ENCODE measurements around the gene ANXA1.

Gene ANXA1

GRCh38 chr9:73202980-73203379 is 51.3 kb downstream of the ANXA1 start (continued):
- TF ChIP-seq CSRNP3 (CRISPR knock-in tag; IDR thresholded peaks at IDR 0.05) = no peak
- TF ChIP-seq RARB (CRISPR knock-in tag; IDR thresholded peaks at IDR 0.05) = no peak
- TF ChIP-seq TSHZ2 (CRISPR knock-in tag; IDR thresholded peaks at IDR 0.05) = no peak

GRCh38 chr9:73204936-73205335 is 53.3 kb downstream of the ANXA1 start:
- TF ChIP-seq SNAI2 (CRISPR knock-in tag; IDR thresholded peaks at IDR 0.05) (no peak), ISL1 (CRISPR knock-in tag; IDR thresholded peaks at IDR 0.05) (no peak), BACH2 (CRISPR knock-in tag; IDR thresholded peaks at IDR 0.05; ENCODE audit: borderline replicate concordance) (no peak), ARNTL (CRISPR knock-in tag; IDR thresholded peaks at IDR 0.05; ENCODE audit: borderline replicate concordance, low read depth) (no peak)
- ATAC-seq = no peak

GRCh38 chr9:73206851-73207250 is 55.2 kb downstream of the ANXA1 start:
- no peak for ATAC-seq
- TF ChIP-seq ZFP30 (CRISPR knock-in tag; IDR thresholded peaks at IDR 0.05) (no peak), ZNF8 (CRISPR knock-in tag; IDR thresholded peaks at IDR 0.05) (no peak), ZFP3 (CRISPR knock-in tag; IDR thresholded peaks at IDR 0.05) (no peak), ZNF70 (CRISPR knock-in tag; IDR thresholded peaks at IDR 0.05) (no peak), TCF4 (CRISPR knock-in tag; IDR thresholded peaks at IDR 0.05; ENCODE audit: borderline replicate concordance) (no peak), TSHZ2 (CRISPR knock-in tag; IDR thresholded peaks at IDR 0.05) (no peak), OSR1 (CRISPR knock-in tag; IDR thresholded peaks at IDR 0.05) (no peak)

GRCh38 chr9:73210886-73211666 is 59.4 kb downstream of the ANXA1 start:
- no peak for ATAC-seq
- no peak for TF ChIP-seq OSR1 (CRISPR knock-in tag; IDR thresholded peaks at IDR 0.05)

- ATAC-seq = no peak
- TF ChIP-seq POU6F1 (CRISPR knock-in tag; IDR thresholded peaks at IDR 0.05; ENCODE audit: borderline replicate concordance, low read depth) (no peak), BACH2 (CRISPR knock-in tag; IDR thresholded peaks at IDR 0.05; ENCODE audit: borderline replicate concordance) (no peak), OSR1 (CRISPR knock-in tag; IDR thresholded peaks at IDR 0.05) (no peak), CSDC2 (CRISPR knock-in tag; IDR thresholded peaks at IDR 0.05) (no peak), ESRRG (CRISPR knock-in tag; IDR thresholded peaks at IDR 0.05) (no peak), ZFP3 (CRISPR knock-in tag; IDR thresholded peaks at IDR 0.05) (no peak), GLIS3 (CRISPR knock-in tag; IDR thresholded peaks at IDR 0.05) (no peak), ZNF8 (CRISPR knock-in tag; IDR thresholded peaks at IDR 0.05) (no peak), CREB5 (CRISPR knock-in tag; IDR thresholded peaks at IDR 0.05; ENCODE audit: low read depth) (no peak), TOX (CRISPR knock-in tag; IDR thresholded peaks at IDR 0.05; ENCODE audit: borderline replicate concordance) (no peak), CSRNP3 (CRISPR knock-in tag; IDR thresholded peaks at IDR 0.05) (no peak), PPARA (CRISPR knock-in tag; IDR thresholded peaks at IDR 0.05; ENCODE audit: borderline replicate concordance) (no peak), ZNF70 (CRISPR knock-in tag; IDR thresholded peaks at IDR 0.05) (no peak), RARB (CRISPR knock-in tag; IDR thresholded peaks at IDR 0.05) (no peak), ZNF565 (CRISPR knock-in tag; conservative IDR thresholded peaks at IDR 0.05; ENCODE audit: low read depth) (no peak), ZC3H10 (CRISPR knock-in tag; IDR thresholded peaks at IDR 0.05) (no peak), TCF4 (CRISPR knock-in tag; IDR thresholded peaks at IDR 0.05; ENCODE audit: borderline replicate concordance) (no peak)
These were observed 61.6 kb downstream of the ANXA1 start for GRCh38 chr9:73213300-73213699.

Data from SK-N-SH treated with all-trans-retinoic acid at 6 μM for 48 hours (cell line).